IPS-20b (cell line): Measurements from ENCODE around the gene NRROS.

Experiments
- H3K27ac ChIP-seq: one replicate; pipeline ENCODE4 v1.5.1; 2013; ENCODE audit warnings: low read length
- H3K27me3 ChIP-seq: 2 replicates; pipeline ENCODE4 v1.6.1; 2013; ENCODE audit warnings: mild to moderate bottlenecking, low read length, inconsistent platforms; ENCODE audit not compliant: insufficient read depth
- H3K36me3 ChIP-seq: 2 replicates; pipeline ENCODE4 v1.6.1; 2013; ENCODE audit warnings: low read depth, mild to moderate bottlenecking, inconsistent platforms, low read length, moderate library complexity; ENCODE audit not compliant: insufficient read depth
- H3K4me1 ChIP-seq: 2 replicates; pipeline ENCODE4 v1.6.1; 2013; ENCODE audit warnings: mild to moderate bottlenecking, control low read depth, inconsistent platforms, low read length, moderate library complexity; ENCODE audit not compliant: insufficient read depth
- H3K4me3 ChIP-seq: 2 replicates; pipeline ENCODE4 v1.5.1; 2013; ENCODE audit warnings: mild to moderate bottlenecking, low read length, inconsistent platforms
- H3K9ac ChIP-seq: 2 replicates; pipeline ENCODE4 v1.6.1; 2013; ENCODE audit warnings: low read depth, mild to moderate bottlenecking, inconsistent platforms, low read length, moderate library complexity
- H3K9me3 ChIP-seq: 2 replicates; pipeline ENCODE4 v1.6.1; 2013; ENCODE audit warnings: mild to moderate bottlenecking, low read depth, low read length, inconsistent platforms; ENCODE audit not compliant: insufficient read depth

NRROS gene

GRCh38 chr3:196652961-196653795 lies 13.7 kb downstream of the NRROS start:
- Histone ChIP-seq H3K9ac (no peak overlapping the region), H3K4me3 (no peak overlapping the region), H3K9me3 (no peaks in the 10 kb centered on the region), H3K4me1 (0 out of 2 replicates have a peak, but pooled peaks cover 3% of the 10 kb centered on the region), H3K36me3 (no peaks in the 10 kb centered on the region), H3K27ac (no peak overlapping the region), H3K27me3 (no peaks in the 10 kb centered on the region)

GRCh38 chr3:196654006-196654734 lies 14.7 kb downstream of the NRROS start:
- Histone ChIP-seq H3K4me1 (no peaks in the 10 kb centered on the region), H3K9ac (no peak overlapping the region), H3K4me3 (no peak overlapping the region), H3K9me3 (no peaks in the 10 kb centered on the region), H3K36me3 (no peaks in the 10 kb centered on the region), H3K27ac (no peak overlapping the region), H3K27me3 (no peaks in the 10 kb centered on the region)

- Histone ChIP-seq H3K4me1 (no peaks in the 10 kb centered on the region), H3K9me3 (no peaks in the 10 kb centered on the region), H3K27me3 (no peaks in the 10 kb centered on the region), H3K9ac (no peak overlapping the region), H3K27ac (no peak overlapping the region), H3K4me3 (no peak overlapping the region), H3K36me3 (no peaks in the 10 kb centered on the region)
These were observed 15.2 kb downstream of the NRROS start for GRCh38 chr3:196654735-196655090.

GRCh38 chr3:196655496-196655895 lies 16.0 kb downstream of the NRROS start:
- Histone ChIP-seq H3K9ac (no peak overlapping the region), H3K4me1 (no peaks in the 10 kb centered on the region), H3K4me3 (no peak overlapping the region), H3K27me3 (no peaks in the 10 kb centered on the region), H3K36me3 (no peaks in the 10 kb centered on the region), H3K27ac (no peak overlapping the region), H3K9me3 (no peaks in the 10 kb centered on the region)

- no peak overlapping the region for H3K4me3 ChIP-seq
- no peaks in the 10 kb centered on the region for H3K9me3 ChIP-seq
- no peaks in the 10 kb centered on the region for H3K27me3 ChIP-seq
- no peak overlapping the region for H3K27ac ChIP-seq
- H3K4me1 ChIP-seq: no peaks in the 10 kb centered on the region
- no peaks in the 10 kb centered on the region for H3K36me3 ChIP-seq
- no peak overlapping the region for H3K9ac ChIP-seq
These were observed 16.7 kb downstream of the NRROS start for GRCh38 chr3:196656213-196656612.

GRCh38 chr3:196659901-196660351 lies 20.4 kb downstream of the NRROS start:
- no peak overlapping the region for H3K4me3 ChIP-seq
- H3K9me3 ChIP-seq: no peaks in the 10 kb centered on the region
- no peak overlapping the region for H3K9ac ChIP-seq
- H3K36me3 ChIP-seq: no peaks in the 10 kb centered on the region
- H3K27ac ChIP-seq: no peak overlapping the region
- H3K27me3 ChIP-seq: no peaks in the 10 kb centered on the region
- H3K4me1 ChIP-seq: no peaks in the 10 kb centered on the region; the same call in 1 of the 2 replicates

GRCh38 chr3:196660381-196661166 lies 21.1 kb downstream of the NRROS start:
- H3K4me3 ChIP-seq: no peak overlapping the region
- no peak overlapping the region for H3K9ac ChIP-seq
- peaks cover 3% of the 10 kb centered on the region; the same call in 1 of the 2 replicates for H3K4me1 ChIP-seq
- H3K27ac ChIP-seq: no peak overlapping the region
- H3K27me3 ChIP-seq: no peaks in the 10 kb centered on the region
- H3K9me3 ChIP-seq: no peaks in the 10 kb centered on the region
- H3K36me3 ChIP-seq: no peaks in the 10 kb centered on the region

GRCh38 chr3:196661400-196661799 lies 21.9 kb downstream of the NRROS start:
- Histone ChIP-seq H3K36me3 (no peaks in the 10 kb centered on the region), H3K9me3 (no peaks in the 10 kb centered on the region), H3K27me3 (no peaks in the 10 kb centered on the region), H3K4me1 (peaks cover 9% of the 10 kb centered on the region; the same call in 1 of the 2 replicates), H3K9ac (no peak overlapping the region), H3K4me3 (no peak overlapping the region), H3K27ac (no peak overlapping the region)

- H3K27ac ChIP-seq: no peak overlapping the region
- no peaks in the 10 kb centered on the region for H3K9me3 ChIP-seq
- peaks cover 10% of the 10 kb centered on the region; the same call in 1 of the 2 replicates for H3K4me1 ChIP-seq
- H3K27me3 ChIP-seq: no peaks in the 10 kb centered on the region
- no peak overlapping the region for H3K4me3 ChIP-seq
- no peaks in the 10 kb centered on the region for H3K36me3 ChIP-seq
- H3K9ac ChIP-seq: no peak overlapping the region
These were observed 22.5 kb downstream of the NRROS start for GRCh38 chr3:196662033-196662432.

GRCh38 chr3:196662711-196663571 lies 23.4 kb downstream of the NRROS start:
- Histone ChIP-seq H3K27me3 (no peaks in the 10 kb centered on the region), H3K9ac (no peak overlapping the region), H3K27ac (no peak overlapping the region), H3K9me3 (no peaks in the 10 kb centered on the region), H3K4me3 (no peak overlapping the region), H3K36me3 (no peaks in the 10 kb centered on the region), H3K4me1 (peaks cover 10% of the 10 kb centered on the region; the same call in 1 of the 2 replicates)
